ENCODE measurements around the gene ADGRA3.

ADGRA3 gene

GRCh38 chr4:22532896-22533295 lies 17.0 kb upstream of the ADGRA3 start:
- Histone ChIP-seq H3K27me3 (ENCODE audit: control insufficient read depth, insufficient read depth, low read length) (no peaks in the 10 kb centered on the region), H3K9me3 (ENCODE audit: control insufficient read depth, insufficient read depth, low read length) (no peaks in the 10 kb centered on the region), H3K36me3 (ENCODE audit: control insufficient read depth, insufficient read depth, low read length) (no peaks in the 10 kb centered on the region), H3K27ac (ENCODE audit: low read length) (no peak overlapping the region), H3K4me3 (ENCODE audit: low read length) (no peak overlapping the region), H3K4me1 (ENCODE audit: control insufficient read depth, insufficient read depth, low read length) (no peaks in the 10 kb centered on the region)
- no CpG with 5 or more reads among the region's 1 CpG for WGBS (ENCODE audit: insufficient coverage, insufficient read length)
- no peak for DNase-seq (ENCODE audit: low read depth, low spot score)

- Histone ChIP-seq H3K27ac (ENCODE audit: low read length) (no peak overlapping the region), H3K9me3 (ENCODE audit: control insufficient read depth, insufficient read depth, low read length) (no peaks in the 10 kb centered on the region), H3K4me3 (ENCODE audit: low read length) (no peak overlapping the region), H3K27me3 (ENCODE audit: control insufficient read depth, insufficient read depth, low read length) (no peaks in the 10 kb centered on the region), H3K36me3 (ENCODE audit: control insufficient read depth, insufficient read depth, low read length) (no peaks in the 10 kb centered on the region), H3K4me1 (ENCODE audit: control insufficient read depth, insufficient read depth, low read length) (no peaks in the 10 kb centered on the region)
- WGBS (ENCODE audit: insufficient coverage, insufficient read length): no CpG with 5 or more reads among the region's 1 CpG
- DNase-seq (ENCODE audit: low read depth, low spot score): no peak
Measured at GRCh38 chr4:22532117-22532516, 16.3 kb upstream of the ADGRA3 start.

- no peaks in the 10 kb centered on the region for H3K4me1 ChIP-seq (ENCODE audit: control insufficient read depth, insufficient read depth, low read length)
- no peak overlapping the region for H3K4me3 ChIP-seq (ENCODE audit: low read length)
- no peaks in the 10 kb centered on the region for H3K9me3 ChIP-seq (ENCODE audit: control insufficient read depth, insufficient read depth, low read length)
- no peak overlapping the region for H3K27ac ChIP-seq (ENCODE audit: low read length)
- H3K27me3 ChIP-seq (ENCODE audit: control insufficient read depth, insufficient read depth, low read length): no peaks in the 10 kb centered on the region
- no peaks in the 10 kb centered on the region for H3K36me3 ChIP-seq (ENCODE audit: control insufficient read depth, insufficient read depth, low read length)
- DNase-seq (ENCODE audit: low read depth, low spot score): no peak
- WGBS (ENCODE audit: insufficient coverage, insufficient read length): no CpG with 5 or more reads among the region's 4 CpGs
Measured at GRCh38 chr4:22531311-22532019, 15.6 kb upstream of the ADGRA3 start.

DNA sequence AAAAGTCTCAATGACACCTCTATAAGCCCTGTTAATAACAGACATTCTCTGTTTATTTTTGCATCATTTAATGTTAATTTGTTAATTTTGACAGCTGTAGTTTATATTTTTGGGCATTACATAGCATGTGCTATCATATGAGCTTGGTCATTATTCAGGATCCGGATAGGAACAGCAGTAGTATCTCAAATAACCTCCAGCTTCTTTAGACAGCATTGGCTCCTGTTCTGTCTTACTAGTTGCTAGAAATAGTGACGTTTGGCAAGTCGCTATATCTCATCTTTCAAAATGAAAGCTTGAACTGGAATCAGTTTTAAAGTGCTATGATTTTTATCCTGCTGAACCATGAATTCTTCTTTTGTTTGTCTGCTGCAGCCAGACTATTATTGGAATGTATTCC lies 9.0 kb upstream of the ADGRA3 start:
- Histone ChIP-seq H3K9me3 (ENCODE audit: control insufficient read depth, insufficient read depth, low read length) (no peaks in the 10 kb centered on the region), H3K27me3 (ENCODE audit: control insufficient read depth, insufficient read depth, low read length) (no peaks in the 10 kb centered on the region), H3K36me3 (ENCODE audit: control insufficient read depth, insufficient read depth, low read length) (no peaks in the 10 kb centered on the region), H3K4me3 (ENCODE audit: low read length) (no peak overlapping the region), H3K27ac (ENCODE audit: low read length) (no peak overlapping the region), H3K4me1 (ENCODE audit: control insufficient read depth, insufficient read depth, low read length) (no peaks in the 10 kb centered on the region; the same call in none of the 2 replicates)
- WGBS (ENCODE audit: insufficient coverage, insufficient read length): no CpG with 5 or more reads among the region's 3 CpGs
- DNase-seq (ENCODE audit: low read depth, low spot score): no peak

- no peak for DNase-seq (ENCODE audit: low read depth, low spot score)
- Histone ChIP-seq H3K9me3 (ENCODE audit: control insufficient read depth, insufficient read depth, low read length) (no peaks in the 10 kb centered on the region), H3K27me3 (ENCODE audit: control insufficient read depth, insufficient read depth, low read length) (no peaks in the 10 kb centered on the region), H3K36me3 (ENCODE audit: control insufficient read depth, insufficient read depth, low read length) (no peaks in the 10 kb centered on the region), H3K4me1 (ENCODE audit: control insufficient read depth, insufficient read depth, low read length) (no peaks in the 10 kb centered on the region; the same call in none of the 2 replicates), H3K4me3 (ENCODE audit: low read length) (no peak overlapping the region), H3K27ac (ENCODE audit: low read length) (no peak overlapping the region)
- no CpG with 5 or more reads among the region's 9 CpGs for WGBS (ENCODE audit: insufficient coverage, insufficient read length)
Measured at GRCh38 chr4:22522706-22523501, 7.0 kb upstream of the ADGRA3 start.

DNA sequence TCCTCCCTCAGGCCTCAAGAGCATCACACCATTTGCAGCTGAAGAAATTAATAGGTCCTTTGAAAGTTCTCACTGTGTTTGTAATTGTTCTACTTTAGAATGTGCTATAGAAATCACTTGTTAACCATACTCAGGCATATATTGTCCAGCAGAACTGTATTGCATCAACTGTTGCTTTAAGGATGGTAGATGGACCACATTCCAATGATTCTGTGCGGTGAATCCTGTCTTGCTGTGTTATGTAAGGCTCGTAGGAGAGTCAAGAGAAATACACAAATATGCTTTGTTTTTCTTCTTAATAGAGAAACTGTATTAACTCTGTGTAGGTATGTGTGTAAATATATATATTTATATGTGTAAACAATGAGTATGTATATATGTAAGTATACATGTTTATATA lies 6.3 kb upstream of the ADGRA3 start:
- no peaks in the 10 kb centered on the region; the same call in none of the 2 replicates for H3K4me1 ChIP-seq (ENCODE audit: control insufficient read depth, insufficient read depth, low read length)
- H3K4me3 ChIP-seq (ENCODE audit: low read length): no peak overlapping the region
- WGBS (ENCODE audit: insufficient coverage, insufficient read length): no CpG with 5 or more reads among the region's 2 CpGs
- no peaks in the 10 kb centered on the region for H3K9me3 ChIP-seq (ENCODE audit: control insufficient read depth, insufficient read depth, low read length)
- no peak for DNase-seq (ENCODE audit: low read depth, low spot score)
- H3K27ac ChIP-seq (ENCODE audit: low read length): no peak overlapping the region
- no peaks in the 10 kb centered on the region for H3K27me3 ChIP-seq (ENCODE audit: control insufficient read depth, insufficient read depth, low read length)
- H3K36me3 ChIP-seq (ENCODE audit: control insufficient read depth, insufficient read depth, low read length): no peaks in the 10 kb centered on the region

- H3K27me3 ChIP-seq (ENCODE audit: control insufficient read depth, insufficient read depth, low read length): 0 out of 2 replicates have a peak, but pooled peaks cover 1% of the 10 kb centered on the region
- H3K9me3 ChIP-seq (ENCODE audit: control insufficient read depth, insufficient read depth, low read length): no peaks in the 10 kb centered on the region
- DNase-seq (ENCODE audit: low read depth, low spot score): no peak
- H3K27ac ChIP-seq (ENCODE audit: low read length): no peak overlapping the region
- peaks cover 2% of the 10 kb centered on the region for H3K4me1 ChIP-seq (ENCODE audit: control insufficient read depth, insufficient read depth, low read length)
- H3K4me3 ChIP-seq (ENCODE audit: low read length): no peak overlapping the region
- H3K36me3 ChIP-seq (ENCODE audit: control insufficient read depth, insufficient read depth, low read length): no peaks in the 10 kb centered on the region
Measured at GRCh38 chr4:22521240-22521639, 5.4 kb upstream of the ADGRA3 start.

GRCh38 chr4:22515145-22515887 lies 550 bp downstream of the ADGRA3 start:
- DNase-seq (ENCODE audit: low read depth, low spot score): no peak
- H3K4me3 ChIP-seq (ENCODE audit: low read length): peak overlapping the region; percentile 81

GRCh38 chr4:22514481-22514880 lies 1.4 kb downstream of the ADGRA3 start:
- Histone ChIP-seq H3K36me3 (ENCODE audit: control insufficient read depth, insufficient read depth, low read length) (no peaks in the 10 kb centered on the region), H3K4me1 (ENCODE audit: control insufficient read depth, insufficient read depth, low read length) (0 out of 2 replicates have a peak, but pooled peaks cover 2% of the 10 kb centered on the region), H3K4me3 (ENCODE audit: low read length) (peak overlapping the region; percentile 81; the same call in 1 of the 2 replicates), H3K27me3 (ENCODE audit: control insufficient read depth, insufficient read depth, low read length) (0 out of 2 replicates have a peak, but pooled peaks cover 1% of the 10 kb centered on the region), H3K9me3 (ENCODE audit: control insufficient read depth, insufficient read depth, low read length) (no peaks in the 10 kb centered on the region), H3K27ac (ENCODE audit: low read length) (no peak overlapping the region)
- WGBS (ENCODE audit: insufficient coverage, insufficient read length): no CpG with 5 or more reads among the region's 8 CpGs
- no peak for DNase-seq (ENCODE audit: low read depth, low spot score)

More at GRCh38 chr4:22515145-22515887, 550 bp downstream of the ADGRA3 start:
- Histone ChIP-seq H3K4me1 (ENCODE audit: control insufficient read depth, insufficient read depth, low read length) (0 out of 2 replicates have a peak, but pooled peaks cover 2% of the 10 kb centered on the region), H3K27ac (ENCODE audit: low read length) (no peak overlapping the region), H3K9me3 (ENCODE audit: control insufficient read depth, insufficient read depth, low read length) (no peaks in the 10 kb centered on the region), H3K27me3 (ENCODE audit: control insufficient read depth, insufficient read depth, low read length) (0 out of 2 replicates have a peak, but pooled peaks cover 1% of the 10 kb centered on the region), H3K36me3 (ENCODE audit: control insufficient read depth, insufficient read depth, low read length) (no peaks in the 10 kb centered on the region)
- no CpG with 5 or more reads among the region's 80 CpGs for WGBS (ENCODE audit: insufficient coverage, insufficient read length)

DNA sequence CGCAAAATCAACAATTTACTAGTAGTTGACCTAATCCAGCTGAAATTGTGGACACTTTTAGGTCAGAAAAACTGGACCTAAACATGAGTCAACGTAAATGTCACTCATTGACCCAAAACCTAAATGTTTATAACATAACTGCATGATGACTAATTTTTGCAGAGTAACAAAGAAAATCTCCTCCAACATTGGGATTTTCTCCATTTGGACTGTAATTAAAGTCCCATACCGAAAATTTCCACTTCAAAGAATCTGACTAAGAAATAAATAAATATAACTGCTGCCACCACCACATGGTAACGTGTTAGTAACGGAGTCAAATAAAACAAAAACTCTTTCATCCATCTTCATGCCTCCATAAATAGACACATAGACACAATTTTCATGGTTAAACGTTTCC lies 1.9 kb downstream of the ADGRA3 start:
- Histone ChIP-seq H3K4me3 (ENCODE audit: low read length) (no peak overlapping the region; the same call in 1 of the 2 replicates), H3K9me3 (ENCODE audit: control insufficient read depth, insufficient read depth, low read length) (no peaks in the 10 kb centered on the region), H3K4me1 (ENCODE audit: control insufficient read depth, insufficient read depth, low read length) (0 out of 2 replicates have a peak, but pooled peaks cover 2% of the 10 kb centered on the region), H3K27ac (ENCODE audit: low read length) (no peak overlapping the region), H3K36me3 (ENCODE audit: control insufficient read depth, insufficient read depth, low read length) (no peaks in the 10 kb centered on the region), H3K27me3 (ENCODE audit: control insufficient read depth, insufficient read depth, low read length) (0 out of 2 replicates have a peak, but pooled peaks cover 1% of the 10 kb centered on the region)
- no CpG with 5 or more reads among the region's 6 CpGs for WGBS (ENCODE audit: insufficient coverage, insufficient read length)
- no peak for DNase-seq (ENCODE audit: low read depth, low spot score)
